ENCODE results near the gene PPP2R5C. TPM values are rescaled to one million over a fixed set of nuclear protein-coding genes. Genes with fewer than 3 reads are reported as not detected.
A peak's percentile ranks its signal among the peaks of the same experiment; 100 is the strongest.

The PPP2R5C gene
- total and polyA plus RNA-seq, 2 of the 8 experiments (the other 6 are each of a cell fraction or from before 2014, with no cell fraction given) = 49.6 to 95.9 TPM

DNA sequence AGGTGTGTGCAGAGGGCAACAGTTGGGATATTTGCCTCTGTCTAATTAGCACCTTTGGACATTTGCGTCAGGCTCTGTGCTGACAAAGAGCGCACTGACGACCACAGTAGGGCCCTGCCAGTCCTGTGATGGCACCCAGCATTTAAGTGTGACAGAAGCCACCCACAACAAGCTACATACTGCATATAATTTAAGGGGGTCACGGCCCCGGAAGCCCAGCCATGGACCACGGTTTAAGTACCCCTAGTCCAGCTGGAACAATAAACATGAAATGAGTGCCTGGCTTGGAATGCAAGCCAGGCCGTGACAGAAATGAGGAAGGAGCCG is 186.0 kb downstream of the PPP2R5C start:
- Histone ChIP-seq H2BK20ac (ENCODE audit: low read length) (no peak overlapping the region), H3K9ac (replicated peaks in 1 of 4; ENCODE audit: extremely low read depth in 1 of 4, low read depth in 3 of 4, low read length in 3 of 4) (peak overlapping the region in 3 of 4 experiments; percentile 93 to 97 (median 93); a peak in 6 of 7 replicates), H2BK15ac (ENCODE audit: low read length) (peak overlapping the region; percentile 88; the same call in 1 of the 2 replicates), H4K20me1 (replicated peaks in 1 of 2; ENCODE audit: control insufficient read depth in 1 of 2, insufficient read depth in 2 of 2, low read length in 2 of 2) (peaks cover 0 to 2% of the 10 kb centered on the region in 2 experiments), H3K56ac (replicated peaks; ENCODE audit: insufficient read length, low read depth, low read length) (peak overlapping the region; percentile 78), H3K23me2 (ENCODE audit: low read depth, low read length) (peaks cover 13% of the 10 kb centered on the region), H2AFZ (ENCODE audit: low read length) (0 out of 2 replicates have a peak overlapping the region, but pooled peaks have one; percentile 74), H4K5ac (ENCODE audit: insufficient read length, low read depth, low read length) (peak overlapping the region; percentile 90), H2BK12ac (ENCODE audit: low read depth, low read length) (peak overlapping the region; percentile 75; the same call in 1 of the 2 replicates), H3K4me3 (ENCODE audit: extremely low read depth in 1 of 4, insufficient read depth in 2 of 4, low read depth in 3 of 4, low read length in 4 of 4) (peak overlapping the region; percentile 72 to 93 (median 88)), H3K79me2 (ENCODE audit: control insufficient read depth in 1 of 2, insufficient read depth in 2 of 2, low read length in 2 of 2) (peaks cover 0 to 6% of the 10 kb centered on the region in 2 experiments; a peak in 1 of 4 replicates), H4K91ac (replicated peaks; ENCODE audit: insufficient read length, low read length) (peak overlapping the region; percentile 76), H3K23ac (ENCODE audit: insufficient read length) (no peak overlapping the region), H2AK5ac (ENCODE audit: low read depth, low read length) (peak overlapping the region; percentile 40; the same call in 1 of the 2 replicates), H4K8ac (ENCODE audit: extremely low read depth, insufficient read depth, low read length) (peak overlapping the region; percentile 97; the same call in 1 of the 2 replicates), H3K27ac (ENCODE audit: low read depth, low read length) (peak overlapping the region; percentile 70), H3K4me2 (ENCODE audit: insufficient read depth in 1 of 2, low read depth in 2 of 2, low read length in 2 of 2) (peak overlapping the region; percentile 68 to 100), H3K9me3 (ENCODE audit: insufficient read depth in 2 of 2, low read depth in 1 of 2, low read length in 1 of 2) (no peaks in the 10 kb centered on the region), H3K14ac (ENCODE audit: insufficient read length) (peak overlapping the region; percentile 53), H3K4me1 (replicated peaks in 1 of 4; ENCODE audit: control insufficient read depth in 3 of 4, insufficient read depth in 4 of 4, low read length in 3 of 4) (peaks cover 0 to 12% (median 5%) of the 10 kb centered on the region in 4 experiments; a peak in 5 of 7 replicates), H3K27me3 (replicated peaks in 1 of 4; ENCODE audit: control insufficient read depth in 3 of 4, extremely low read depth in 1 of 4, insufficient read depth in 3 of 4, low read length in 3 of 4) (peaks cover 23 to 33% (median 31%) of the 10 kb centered on the region in 4 experiments), H2BK120ac (replicated peaks; ENCODE audit: low read depth, low read length) (peak overlapping the region; percentile 56), H3K18ac (ENCODE audit: extremely low read depth, low read length) (peak overlapping the region; percentile 76), H3K36me3 (ENCODE audit: control insufficient read depth in 2 of 4, insufficient read depth in 4 of 4, low read length in 3 of 4) (no peaks in the 10 kb centered on the region), H3K4ac (replicated peaks; ENCODE audit: insufficient read length, low read depth, low read length) (peak overlapping the region; percentile 71), H2BK5ac (ENCODE audit: low read depth, low read length) (peak overlapping the region; percentile 95), H3K79me1 (ENCODE audit: low read depth, low read length) (peaks cover 4% of the 10 kb centered on the region; the same call in 1 of the 2 replicates)
- ChIA-PET POLR2A (ENCODE audit: partially characterized antibody) (interaction anchor here (0.6 to 3.3 kb wide), 9 partner anchors 9 to 237 kb away, joined by 3 to 21 read pairs (median 5); no protein-coding TSS in a partner anchor), CTCF (ENCODE audit: partially characterized antibody) (interaction anchor here (0.9 kb wide), 1 partner anchor 25 kb away, joined by 3 read pairs; no protein-coding TSS in a partner anchor)
- no peak for FAIRE-seq
- no peak for DNase-seq (ENCODE audit: low read depth in 1 of 2, low spot score in 2 of 2)
- no peak for TF ChIP-seq CHD2 (IDR thresholded peaks at IDR 0.05; ENCODE audit: low read length)
- TF ChIP-seq TBP (IDR thresholded peaks at IDR 0.05; ENCODE audit: low read depth, low read length) = no peak
- no peak for TF ChIP-seq GTF2F1 (IDR thresholded peaks at IDR 0.05; ENCODE audit: borderline replicate concordance, low read depth, low read length)
- TF ChIP-seq CEBPB (IDR thresholded peaks at IDR 0.05; ENCODE audit: low read depth, low read length) = no peak
- no peak for TF ChIP-seq RBBP5 (IDR thresholded peaks at IDR 0.05; ENCODE audit: borderline replicate concordance, low read depth, low read length)
- TF ChIP-seq NANOG (IDR thresholded peaks at IDR 0.05; ENCODE audit: insufficient read depth, low read depth, low read length, poor library complexity, severe bottlenecking) = no peak
- 28% methylated on average over 8 of the region's 8 CpGs; no CpG with 5 or more reads in 1 of the 2 experiments for WGBS, 2 experiments (ENCODE audit: extremely low coverage in 1 of 2, insufficient coverage in 1 of 2, insufficient read length in 1 of 2, insufficient replicate concordance in 2 of 2, low coverage in 1 of 2, low lambda C conversion rate in 2 of 2, missing lambda C conversion rate in 1 of 2)
